HG02610 (cell line): Measurements from ENCODE around the gene HELQ.
"Not testable (repeated sequence)": the region's sequence is repeated elsewhere in the genome, so short reads cannot be mapped to it uniquely, and the experiment has no call there.

Source experiments
- ATAC-seq: cut with Tn5 transposase; IDR thresholded peaks from one replicate; pipeline ENCODE4 v1.9.1; 2021; ENCODE audit warnings: mild to moderate bottlenecking, moderate library complexity; ENCODE audit not compliant: unreplicated experiment

The HELQ gene

DNA sequence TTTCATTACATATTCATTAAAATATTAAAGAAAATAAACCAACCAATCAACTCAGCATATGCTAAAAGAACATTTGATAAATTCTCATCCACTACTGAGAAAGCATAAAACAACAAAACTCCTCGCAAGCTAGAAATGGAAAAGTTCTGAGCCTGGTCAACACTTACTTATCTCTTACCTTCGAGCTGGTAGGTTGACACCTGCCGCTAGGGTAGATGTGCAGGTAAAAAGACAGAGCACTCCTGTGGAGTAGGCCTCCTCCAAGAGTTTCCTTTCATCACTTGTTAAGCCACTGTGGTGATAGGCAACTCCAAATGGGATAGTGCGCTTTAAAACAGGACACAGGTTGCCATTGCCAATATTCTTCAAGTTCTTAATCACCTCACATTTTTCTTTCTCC, 18.9 kb downstream of the HELQ start:
- ATAC-seq: no peak

DNA sequence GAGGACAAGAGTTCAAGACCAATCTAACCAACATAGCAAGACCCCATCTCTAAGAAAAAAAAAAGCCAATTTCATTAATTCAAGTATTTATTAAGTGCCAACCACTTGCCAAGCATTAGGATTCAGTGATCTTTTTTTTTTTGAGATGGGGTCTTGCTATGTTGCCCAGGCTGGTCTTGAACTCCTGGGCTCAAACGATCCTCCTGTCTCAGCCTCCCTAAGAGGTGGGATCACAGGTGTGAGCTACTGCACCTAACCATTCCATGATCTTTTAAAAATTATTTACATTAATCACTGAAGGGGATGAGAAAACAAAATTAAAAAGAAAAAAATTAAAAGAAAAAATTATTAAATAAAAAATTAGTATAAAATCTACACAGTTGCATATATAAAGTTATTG, 24.4 kb downstream of the HELQ start:
- no peak for ATAC-seq

DNA sequence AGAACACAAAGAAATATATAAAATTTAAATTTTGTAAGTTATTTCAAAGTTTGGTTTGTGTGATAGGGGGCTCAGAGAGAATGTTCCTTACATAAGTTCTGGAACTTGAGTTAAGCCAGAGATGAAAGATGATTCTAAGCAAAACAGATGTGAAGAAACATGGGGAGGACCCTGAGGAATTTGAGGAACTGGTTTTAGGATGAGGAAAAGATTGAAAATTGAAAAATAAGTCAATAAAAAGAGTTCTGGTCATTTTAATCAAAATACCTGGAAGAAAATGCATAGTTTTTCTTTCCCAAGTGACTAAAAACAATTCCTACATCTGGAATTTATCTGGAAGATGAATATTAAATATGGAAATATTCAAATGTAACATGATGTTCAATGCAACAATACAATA, 37.4 kb downstream of the HELQ start:
- no peak for ATAC-seq

DNA sequence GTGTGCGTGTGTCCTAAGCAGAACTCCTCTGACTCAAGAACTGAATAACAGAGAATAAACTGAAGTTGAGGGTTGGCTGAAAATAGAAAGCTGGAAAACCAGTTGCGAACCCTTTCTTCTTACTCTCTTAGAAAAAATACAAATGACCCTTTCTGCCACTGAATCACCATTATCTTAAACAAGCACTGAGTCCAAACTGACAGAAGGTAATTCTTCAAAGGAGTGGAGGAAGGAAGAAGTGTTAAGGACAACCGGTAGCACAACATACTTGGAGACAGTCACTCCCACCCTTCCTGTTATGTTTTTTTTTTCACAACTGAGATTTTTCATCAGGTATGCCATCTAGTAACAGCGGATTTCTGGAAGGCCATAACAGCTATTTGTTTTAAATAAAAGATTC, 38.1 kb downstream of the HELQ start:
- no peak for ATAC-seq

DNA sequence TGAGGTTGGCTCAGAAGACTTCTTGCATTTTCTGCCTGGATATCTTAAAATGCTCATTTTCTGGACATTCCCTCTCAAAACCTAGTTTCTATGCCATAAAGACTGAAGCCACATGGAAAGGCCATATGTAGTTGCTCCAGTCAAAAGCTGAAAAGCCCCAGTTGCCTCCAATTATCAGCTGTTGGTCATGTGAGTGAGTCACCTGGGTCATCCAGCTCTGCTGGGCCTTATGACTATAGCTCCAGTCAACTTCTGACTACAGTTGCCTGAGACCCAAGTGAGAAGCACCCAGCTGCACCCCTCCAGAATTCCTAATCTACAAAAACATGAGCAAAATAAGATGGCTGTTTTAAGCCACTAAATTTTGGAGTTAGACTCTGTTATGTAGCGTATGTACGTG, 41.9 kb downstream of the HELQ start:
- no peak for ATAC-seq

DNA sequence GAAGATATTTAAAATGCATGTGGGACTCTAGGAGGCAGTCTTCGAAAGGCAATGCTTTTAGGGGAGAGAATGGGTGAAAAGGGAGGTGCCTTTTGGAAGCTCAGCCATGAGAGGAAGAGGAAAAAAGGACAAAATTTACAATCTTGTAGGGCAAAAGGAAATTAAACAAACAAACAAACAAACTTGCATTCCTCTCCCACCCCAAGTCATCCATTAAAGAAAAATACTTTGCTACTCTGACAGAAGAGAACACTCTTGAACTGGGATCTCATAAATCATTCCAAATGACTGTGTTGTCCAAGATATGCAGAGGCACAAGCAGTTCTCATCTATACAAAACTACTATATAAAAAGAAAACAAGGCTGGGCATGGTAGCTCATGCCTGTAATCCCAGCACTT, 46.7 kb downstream of the HELQ start:
- ATAC-seq: no peak

DNA sequence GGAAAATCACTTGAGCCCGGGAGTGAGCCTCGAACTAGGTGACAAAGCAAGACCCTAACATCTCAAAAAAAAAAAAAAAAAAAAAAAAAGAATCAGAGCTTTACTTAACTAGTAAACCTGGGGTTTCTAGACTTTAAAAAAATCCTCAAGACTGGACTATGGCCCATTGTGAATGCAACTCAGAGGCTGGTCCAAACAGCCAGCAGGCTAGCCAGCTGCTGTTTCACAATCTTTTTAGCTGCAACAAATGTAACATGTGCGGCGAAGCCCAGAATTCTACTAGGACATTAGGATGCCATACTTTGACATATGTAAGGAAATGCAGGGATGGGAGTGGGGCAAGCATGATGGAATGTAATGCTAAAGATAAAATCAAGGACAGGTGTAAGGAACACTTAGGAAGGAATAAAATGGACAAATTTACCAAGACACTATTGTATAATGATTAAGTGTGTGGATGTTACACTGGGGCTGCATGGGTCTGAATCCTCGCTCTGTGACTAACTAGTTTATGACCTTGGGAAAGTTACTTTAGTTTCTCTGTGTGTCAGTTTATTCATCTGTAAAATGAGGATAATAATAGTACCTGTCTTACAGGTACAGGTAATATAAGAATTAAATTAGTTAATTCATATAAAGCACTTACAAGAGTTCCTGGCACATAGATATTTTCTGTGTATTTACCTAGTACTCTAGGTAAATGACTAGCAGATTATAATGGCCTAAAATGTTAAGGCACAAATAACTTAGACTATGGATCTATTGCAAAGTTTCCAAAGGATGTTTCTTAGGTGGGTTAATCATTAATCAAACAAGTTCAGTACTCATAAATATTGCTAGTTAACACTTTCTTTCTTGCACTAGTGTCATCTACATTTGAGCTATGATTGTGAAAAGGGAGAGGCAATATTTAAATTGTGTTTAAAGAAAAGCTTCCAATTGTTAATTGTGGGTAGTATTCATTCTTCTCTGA, 49.5 kb downstream of the HELQ start:
- ATAC-seq: no peak

DNA sequence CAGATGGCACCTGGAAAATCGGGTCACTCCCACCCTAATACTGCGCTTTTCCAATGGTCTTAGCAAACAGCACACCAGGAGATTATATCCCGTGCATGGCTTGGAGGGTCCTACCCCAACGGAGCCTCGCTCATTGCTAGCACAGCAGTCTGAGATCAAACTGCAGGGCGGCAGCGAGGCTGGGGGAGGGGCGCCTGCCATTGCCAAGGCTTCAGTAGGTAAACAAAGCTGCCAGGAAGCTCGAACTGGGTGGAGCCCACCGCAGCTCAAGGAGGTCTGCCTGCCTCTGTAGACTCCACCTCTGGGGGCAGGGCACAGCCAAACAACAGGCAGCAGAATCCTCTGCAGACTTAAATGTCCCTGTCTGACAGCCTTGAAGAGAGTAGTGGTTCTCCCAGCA, 57.5 kb downstream of the HELQ start:
- ATAC-seq: not testable (repeated sequence)

DNA sequence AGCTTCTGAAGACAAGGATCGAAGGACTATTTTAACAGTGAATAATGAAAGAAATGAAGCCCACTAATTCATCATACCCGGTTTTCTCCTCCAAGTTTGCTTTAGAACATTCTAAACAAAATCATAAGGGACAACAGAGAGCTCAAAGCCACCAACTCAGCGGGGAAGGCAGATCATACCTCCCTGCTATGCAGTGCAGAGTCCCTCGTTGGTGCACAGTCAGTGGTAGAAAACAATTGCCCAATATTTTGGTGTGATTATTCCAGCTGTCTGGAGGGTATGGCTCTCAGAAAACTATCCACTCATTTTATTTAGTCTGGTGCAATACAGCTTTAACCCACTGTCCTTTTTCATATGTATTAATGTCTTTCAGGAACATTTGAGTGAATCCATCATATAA, 61.7 kb downstream of the HELQ start:
- ATAC-seq: no peak

DNA sequence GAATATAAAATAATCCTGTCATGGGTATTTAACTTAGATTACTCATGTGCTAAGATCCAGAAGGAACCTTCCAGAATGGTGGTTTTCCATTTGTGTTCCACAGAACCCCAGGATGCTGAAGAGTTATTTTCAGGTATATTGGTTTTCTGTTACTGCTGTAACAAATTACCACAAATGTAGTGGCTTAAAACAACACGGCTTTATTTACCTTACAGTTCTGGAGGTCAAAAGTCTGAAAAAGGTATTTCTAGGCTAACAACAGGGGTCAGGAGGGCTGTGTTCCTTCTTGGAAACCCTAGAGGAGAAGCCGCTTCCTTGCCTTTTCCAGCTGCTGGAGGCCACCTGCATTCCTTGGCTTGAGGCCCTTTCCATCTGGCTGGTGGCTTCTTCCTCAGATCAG, 63.1 kb downstream of the HELQ start:
- ATAC-seq: no peak

DNA sequence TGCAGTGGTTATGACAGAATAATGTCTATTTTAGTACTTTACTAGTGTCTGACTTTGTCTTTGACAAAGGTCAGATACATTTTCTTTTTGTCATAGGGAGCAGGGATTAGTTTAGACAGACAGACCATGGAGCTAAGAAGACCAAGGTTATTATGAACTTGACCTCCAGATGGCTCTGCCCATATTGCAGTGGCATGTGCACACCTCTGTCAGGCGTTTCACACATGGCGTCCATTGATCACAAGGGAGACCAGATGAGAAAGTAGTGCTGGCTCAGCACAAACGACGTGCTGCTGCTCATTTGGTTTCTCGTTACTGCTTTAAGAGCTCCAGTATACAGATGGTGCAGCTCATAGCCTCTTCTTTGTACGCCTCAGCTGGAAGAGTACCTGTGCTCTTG, 64.7 kb downstream of the HELQ start:
- ATAC-seq: no peak

DNA sequence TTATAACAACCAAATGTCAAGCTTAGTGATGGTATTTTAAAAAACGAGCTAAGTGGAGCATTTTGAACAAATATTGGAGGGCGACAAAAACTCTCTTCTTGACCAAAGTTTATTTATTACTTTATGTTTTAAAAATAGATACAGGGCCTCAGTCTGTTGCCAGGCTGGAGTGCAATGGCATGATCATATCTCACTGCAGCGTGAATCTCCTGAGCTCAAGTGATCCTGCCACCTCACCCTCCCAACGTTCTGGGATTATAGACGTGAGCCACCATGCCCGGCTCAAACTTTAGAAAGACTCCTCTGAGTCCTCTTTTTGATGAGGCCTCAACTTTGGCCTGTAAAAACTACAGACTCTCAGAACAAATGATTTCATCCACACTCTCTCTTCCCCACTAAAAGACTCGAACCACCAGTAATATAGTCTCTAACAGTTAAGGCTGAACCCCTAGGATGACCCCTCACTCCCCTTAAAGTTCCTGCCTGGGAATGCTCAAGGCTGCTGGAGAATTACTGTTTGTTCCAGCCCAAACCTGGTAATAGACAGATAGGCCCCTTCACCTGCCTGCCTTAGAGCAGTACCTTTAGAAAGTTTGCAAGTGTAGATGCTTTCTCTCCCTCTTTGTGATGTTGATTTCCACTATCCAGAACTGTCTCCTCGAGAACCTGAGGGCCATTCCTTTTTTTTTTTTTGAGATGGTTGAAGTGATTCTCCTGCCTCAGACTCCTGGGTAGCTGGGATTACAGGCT, 65.7 kb downstream of the HELQ start:
- no peak for ATAC-seq

DNA sequence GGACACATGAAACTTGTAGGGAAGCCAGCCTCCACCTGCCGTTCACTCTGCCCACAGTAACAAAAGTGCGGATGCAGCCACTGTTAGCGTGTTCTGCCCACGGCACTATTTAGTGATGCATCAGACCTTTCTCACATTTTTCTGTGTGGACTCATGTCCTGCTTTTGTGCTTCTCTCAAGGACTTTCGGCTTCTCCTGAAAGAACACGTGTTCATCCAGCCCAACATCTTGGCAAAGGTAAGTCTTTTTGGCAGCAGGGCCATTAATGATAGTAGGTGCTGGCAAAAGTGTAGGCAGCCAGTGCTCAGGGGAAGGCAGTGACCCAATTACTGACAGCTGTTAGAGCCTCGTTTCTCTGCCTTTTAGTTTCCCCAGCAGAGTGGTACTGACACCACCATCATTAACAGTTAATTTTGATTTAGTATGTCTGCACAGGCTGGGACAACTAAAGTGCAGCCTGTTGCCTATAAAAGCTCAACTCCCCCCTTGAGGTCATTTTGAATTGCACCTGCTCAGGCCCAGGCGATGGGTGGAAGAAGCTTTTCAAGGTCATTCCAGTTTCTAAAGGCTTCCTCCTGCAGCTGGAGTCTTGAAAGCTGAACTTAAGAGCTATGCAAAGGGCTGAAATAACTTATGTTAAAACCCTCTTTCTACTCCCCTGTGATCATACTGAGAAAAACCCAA, 66.4 kb downstream of the HELQ start:
- no peak for ATAC-seq

DNA sequence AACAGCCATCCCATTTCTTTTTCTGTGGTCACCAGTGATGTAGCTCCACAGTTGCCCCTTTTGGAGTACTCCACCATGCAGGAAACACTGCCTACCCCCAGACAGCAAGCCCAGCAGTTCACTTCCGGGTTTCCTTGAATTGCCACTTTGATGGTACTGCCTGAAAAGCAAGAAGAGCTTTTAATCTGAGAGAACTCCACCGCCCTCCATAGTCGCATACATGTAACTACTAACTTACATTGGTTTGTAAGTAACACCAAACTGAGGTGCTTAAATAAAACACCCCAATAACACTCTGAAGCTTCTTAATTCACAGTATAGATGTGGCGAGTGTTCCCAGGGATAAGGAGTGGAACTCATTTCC, 67.3 kb downstream of the HELQ start:
- ATAC-seq: no peak

DNA sequence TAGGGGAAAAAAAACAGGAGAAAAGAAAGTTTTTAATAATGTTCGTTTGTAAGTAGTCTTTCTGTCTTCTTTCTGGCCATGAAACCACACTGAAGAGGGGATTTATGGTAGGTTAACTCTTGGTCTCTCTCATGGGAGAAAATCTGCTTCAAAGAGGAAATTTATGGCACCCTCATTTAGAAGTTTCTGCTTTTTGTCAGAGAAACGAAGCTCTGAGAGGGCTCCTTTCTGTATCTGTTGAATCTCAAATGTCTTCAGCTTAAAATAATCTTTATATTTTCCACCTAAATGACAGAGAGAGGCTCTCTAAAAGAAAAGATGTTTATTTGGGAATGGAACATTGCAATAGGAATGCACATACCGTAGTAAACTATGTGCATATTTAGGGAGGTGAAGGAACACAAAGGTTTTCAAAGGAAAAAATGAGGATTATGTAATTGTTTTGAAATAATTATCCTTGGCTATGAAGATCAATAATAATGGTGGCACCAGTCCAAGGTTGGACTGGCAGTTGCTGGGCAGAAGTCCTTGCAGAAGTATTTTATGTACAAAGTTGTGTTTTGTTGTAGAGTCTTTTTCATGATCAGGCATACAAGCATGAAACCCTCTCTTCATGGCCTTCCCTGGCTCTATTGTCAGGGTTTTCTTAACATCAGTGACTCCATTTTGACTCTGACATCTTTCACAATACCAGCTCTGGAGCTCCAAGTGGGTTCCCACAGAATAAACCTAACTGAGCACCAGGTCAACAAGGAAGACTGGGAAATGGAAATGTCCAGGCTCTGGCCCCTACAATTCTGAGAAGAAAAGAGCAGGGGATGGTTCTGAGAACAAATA, 67.9 kb downstream of the HELQ start:
- ATAC-seq: no peak

DNA sequence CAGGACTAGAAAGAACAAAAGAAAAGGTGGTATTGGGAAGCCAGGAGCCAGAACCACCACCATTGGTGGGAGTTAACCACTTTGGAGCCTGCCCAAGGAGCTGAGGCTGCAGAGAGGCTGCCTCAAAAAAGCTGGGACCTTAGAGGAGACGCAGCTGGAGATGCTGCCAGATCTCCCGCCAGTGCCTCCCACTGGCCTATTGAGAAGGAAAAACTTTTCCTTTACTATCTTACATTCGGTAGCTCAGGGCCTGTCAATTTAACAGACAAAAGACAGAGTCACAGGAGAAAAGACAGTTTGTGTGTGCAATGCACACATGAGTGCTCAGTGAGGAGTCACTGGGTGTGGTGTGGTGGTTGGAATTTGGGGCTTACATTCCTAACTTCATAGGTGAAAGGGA, 68.6 kb downstream of the HELQ start:
- ATAC-seq: no peak

DNA sequence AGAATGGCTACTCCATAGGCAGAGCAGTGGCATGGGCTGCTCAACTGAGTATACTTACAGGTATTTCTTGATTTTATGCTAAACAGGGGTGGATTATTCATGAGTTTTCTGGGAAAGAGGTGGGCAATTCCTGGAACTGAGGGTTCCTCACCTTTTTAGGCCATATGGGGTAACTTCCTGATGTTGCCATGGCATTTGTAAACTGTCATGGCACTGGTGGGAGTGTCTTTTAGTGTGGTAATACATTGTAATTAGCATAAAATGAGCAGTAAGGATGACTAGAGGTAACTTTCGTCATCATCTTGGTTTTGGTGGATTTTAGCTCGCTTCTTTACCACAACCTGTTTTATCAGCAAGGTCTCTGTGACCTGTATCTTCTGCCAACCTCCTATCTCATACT, 72.8 kb downstream of the HELQ start:
- ATAC-seq: no peak

DNA sequence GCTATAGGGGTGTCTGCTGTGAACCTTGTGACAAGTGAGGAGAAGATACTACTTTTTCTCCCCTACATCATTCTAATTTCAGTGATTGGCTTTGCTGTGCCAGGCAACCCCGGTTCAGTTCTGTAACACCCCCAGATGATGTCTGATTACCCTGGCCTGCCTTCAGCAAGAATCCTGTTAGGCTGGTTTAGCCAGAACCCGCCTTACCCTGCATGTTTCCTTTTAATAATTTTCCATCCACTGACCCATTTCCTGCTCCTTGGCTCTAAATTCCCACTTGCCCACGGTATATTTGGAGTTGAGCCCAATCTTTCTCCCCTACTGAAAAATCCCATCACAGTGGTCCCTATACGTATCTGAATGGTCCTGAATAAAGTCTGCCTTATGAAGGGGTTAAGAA, 74.5 kb downstream of the HELQ start:
- ATAC-seq: no peak

DNA sequence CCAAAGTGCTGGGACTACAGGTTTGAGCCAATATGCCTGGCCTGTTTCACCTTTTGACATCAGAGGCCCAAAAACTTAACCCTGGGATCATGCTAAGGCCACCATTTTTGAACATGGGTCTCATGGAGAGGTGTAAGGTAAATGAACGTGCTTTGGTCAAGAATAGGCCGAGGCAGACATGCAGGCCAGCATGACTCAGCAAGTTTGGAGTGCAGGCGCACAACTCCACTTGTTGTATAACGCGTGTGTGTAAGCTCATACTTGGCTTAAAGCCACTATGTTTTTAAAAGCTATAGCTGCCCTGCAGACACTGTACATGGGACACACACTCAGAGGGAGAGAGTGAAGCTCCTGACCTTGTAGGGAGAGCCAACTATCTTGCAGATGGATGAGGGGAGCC, 77.2 kb downstream of the HELQ start:
- no peak for ATAC-seq

DNA sequence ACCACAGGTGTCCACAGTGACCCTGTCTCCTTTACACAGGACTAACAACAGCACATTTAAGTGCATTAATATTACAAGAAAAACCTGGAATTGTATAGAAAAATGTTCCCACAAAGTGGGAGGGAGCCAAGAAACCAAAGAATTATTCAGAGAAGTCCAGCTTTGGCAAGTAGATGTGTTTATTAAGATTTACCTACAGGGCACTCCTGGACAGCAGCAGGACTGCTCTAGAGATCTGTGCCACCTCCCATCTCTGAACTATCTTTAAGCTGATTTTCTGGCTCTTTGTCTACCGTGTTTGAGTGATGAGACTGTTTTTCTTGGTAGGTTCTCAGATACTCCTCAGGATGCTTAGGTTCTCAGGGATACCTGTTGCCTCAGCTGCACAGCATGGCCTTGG, 82.7 kb downstream of the HELQ start:
- no peak for ATAC-seq

DNA sequence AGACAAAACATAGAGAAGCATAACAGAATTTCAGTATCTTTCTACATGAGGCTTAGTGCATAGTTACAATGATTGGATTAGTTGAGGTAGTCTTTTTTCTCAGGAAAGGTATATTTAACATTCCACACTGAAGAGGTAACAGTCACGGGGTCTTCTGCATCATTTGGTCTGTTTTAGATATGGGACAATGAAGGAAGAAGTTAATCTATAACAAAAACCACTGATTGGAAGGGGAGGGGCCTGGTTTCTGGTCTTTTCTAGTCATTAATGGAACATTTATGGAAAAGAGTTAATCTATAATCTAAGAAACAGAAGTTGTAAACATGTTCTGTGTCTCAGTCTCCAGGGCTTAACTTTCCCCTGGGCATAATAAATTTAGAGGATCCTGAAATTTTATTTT, 83.7 kb downstream of the HELQ start:
- ATAC-seq: no peak
